Measurements from ENCODE around the gene TIRAP. TPM values are rescaled to one million over a fixed set of nuclear protein-coding genes. Genes with fewer than 3 reads are reported as not detected.

TIRAP gene
- total RNA-seq, 4 donors from 2014 or later: 14.9 to 35.8 (median 31.8) TPM

GRCh38 chr11:126331286-126331685, 48.4 kb downstream of the TIRAP start:
- H3K36me3 ChIP-seq: no peaks in the 10 kb centered on the region
- H3K4me3 ChIP-seq: no peak overlapping the region
- H3K27ac ChIP-seq: no peak overlapping the region
- no peaks in the 10 kb centered on the region for H3K27me3 ChIP-seq
- H3K4me1 ChIP-seq: peaks cover 0 to 6% (median 0%) of the 10 kb centered on the region in 4 donors
- no peak for TF ChIP-seq CTCF (IDR thresholded peaks at IDR 0.05)
- TF ChIP-seq POLR2A (IDR thresholded peaks at IDR 0.05): no peak
- no peaks in the 10 kb centered on the region for H3K9me3 ChIP-seq
- peak in 1 of 3 donors; percentile 24 for DNase-seq

GRCh38 chr11:126332221-126332711, 49.4 kb downstream of the TIRAP start:
- Histone ChIP-seq H3K9me3 (no peaks in the 10 kb centered on the region), H3K4me3 (no peak overlapping the region), H3K4me1 (peaks cover 0 to 6% (median 0%) of the 10 kb centered on the region in 4 donors), H3K27me3 (no peaks in the 10 kb centered on the region), H3K27ac (no peak overlapping the region), H3K36me3 (no peaks in the 10 kb centered on the region)
- TF ChIP-seq CTCF (IDR thresholded peaks at IDR 0.05): no peak
- TF ChIP-seq POLR2A (IDR thresholded peaks at IDR 0.05): no peak
- peak in 2 of 3 donors; percentile 50 to 65 for DNase-seq

- no peaks in the 10 kb centered on the region for H3K9me3 ChIP-seq
- H3K27me3 ChIP-seq: no peaks in the 10 kb centered on the region
- no peaks in the 10 kb centered on the region for H3K36me3 ChIP-seq
- H3K27ac ChIP-seq: no peak overlapping the region
- H3K4me3 ChIP-seq: no peak overlapping the region
- DNase-seq: no peak
- no peak for TF ChIP-seq POLR2A (IDR thresholded peaks at IDR 0.05)
- no peak for TF ChIP-seq CTCF (IDR thresholded peaks at IDR 0.05)
- peaks cover 0 to 6% (median 0%) of the 10 kb centered on the region in 4 donors for H3K4me1 ChIP-seq
Measured at GRCh38 chr11:126333142-126333541, 50.2 kb downstream of the TIRAP start.

GRCh38 chr11:126334659-126335462, 52.0 kb downstream of the TIRAP start:
- Histone ChIP-seq H3K4me3 (no peak overlapping the region), H3K36me3 (no peaks in the 10 kb centered on the region), H3K27ac (no peak overlapping the region), H3K27me3 (no peaks in the 10 kb centered on the region), H3K4me1 (no peaks in the 10 kb centered on the region), H3K9me3 (no peaks in the 10 kb centered on the region)
- peak in 2 of 3 donors; percentile 30 to 34 for DNase-seq
- TF ChIP-seq POLR2A (IDR thresholded peaks at IDR 0.05) (no peak), CTCF (IDR thresholded peaks at IDR 0.05) (no peak)

- Histone ChIP-seq H3K36me3 (no peaks in the 10 kb centered on the region), H3K4me1 (no peaks in the 10 kb centered on the region)
- DNase-seq: peak in 2 of 3 donors; percentile 44 to 47
Measured at GRCh38 chr11:126335463-126335760, 52.5 kb downstream of the TIRAP start.

More at GRCh38 chr11:126335463-126335760, 52.5 kb downstream of the TIRAP start:
- no peak for TF ChIP-seq CTCF (IDR thresholded peaks at IDR 0.05)
- TF ChIP-seq POLR2A (IDR thresholded peaks at IDR 0.05): no peak
- Histone ChIP-seq H3K27me3 (no peaks in the 10 kb centered on the region), H3K9me3 (no peaks in the 10 kb centered on the region), H3K4me3 (no peak overlapping the region), H3K27ac (no peak overlapping the region)
